ENCODE measurements around the gene TTC27. TPM values are rescaled to one million over a fixed set of nuclear protein-coding genes. Genes with fewer than 3 reads are reported as not detected.

TTC27 gene
- total RNA-seq, 1 donor from 2014 or later = 118 TPM

DNA sequence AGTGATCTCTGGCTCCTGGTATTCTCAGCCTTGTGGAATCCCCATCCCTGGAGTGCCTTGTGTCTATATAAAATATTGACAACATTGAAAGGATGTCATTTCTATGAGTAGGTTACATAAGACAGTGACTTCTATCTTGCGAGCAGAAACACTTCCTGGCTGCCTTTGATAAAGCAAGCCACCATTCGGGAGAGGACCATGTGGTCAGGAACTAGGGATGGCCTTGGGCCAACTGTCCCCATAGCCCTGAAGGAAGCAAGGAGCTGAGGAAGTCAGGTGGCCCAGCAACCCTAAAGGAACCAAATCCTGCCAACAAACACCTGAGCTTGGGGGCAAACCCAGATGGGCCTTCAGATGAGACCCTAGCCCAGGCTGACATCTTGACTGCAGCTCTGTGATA lies 205.9 kb downstream of the TTC27 start:
- Histone ChIP-seq H3K27ac (no peak overlapping the region), H3K4me1 (no peaks in the 10 kb centered on the region), H3K9me3 (peaks cover 7 to 9% of the 10 kb centered on the region in 2 donors), H3K36me3 (no peaks in the 10 kb centered on the region), H3K4me3 (no peak overlapping the region), H3K27me3 (no peaks in the 10 kb centered on the region)
- no peak for TF ChIP-seq CTCF (IDR thresholded peaks at IDR 0.05)
- DNase-seq (ENCODE audit: low spot score in 2 of 2) = no peak
- intact Hi-C loops (cut with DNase I) = no loop called here

GRCh38 chr2:32835148-32835547 lies 207.3 kb downstream of the TTC27 start:
- DNase-seq (ENCODE audit: low spot score in 2 of 2) = no peak
- no peaks in the 10 kb centered on the region for H3K27me3 ChIP-seq
- H3K4me1 ChIP-seq = no peaks in the 10 kb centered on the region
- TF ChIP-seq CTCF (IDR thresholded peaks at IDR 0.05) = no peak
- H3K4me3 ChIP-seq = no peak overlapping the region
- intact Hi-C loops (cut with DNase I) = no loop called here
- no peak overlapping the region for H3K27ac ChIP-seq
- H3K36me3 ChIP-seq = no peaks in the 10 kb centered on the region
- no peaks in the 10 kb centered on the region for H3K9me3 ChIP-seq

DNA sequence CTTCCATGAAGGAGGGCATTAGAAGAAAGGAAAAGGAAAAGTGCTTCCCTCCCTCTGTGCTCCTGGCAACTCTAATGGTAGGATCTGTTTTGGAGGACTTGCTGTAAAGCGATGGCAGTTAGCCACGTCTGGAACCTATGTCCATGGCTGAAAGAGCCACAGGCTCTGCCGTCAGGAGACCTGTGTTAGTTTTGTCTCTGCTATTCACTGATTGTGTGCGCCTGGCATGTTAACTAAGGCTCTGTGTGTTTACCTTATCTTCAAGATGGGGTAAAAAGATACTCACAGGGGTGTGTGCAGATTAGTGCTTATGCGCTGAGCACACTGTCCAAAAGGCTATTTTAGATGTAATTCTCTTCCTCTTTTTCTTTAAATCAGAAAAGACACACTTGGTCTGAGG lies 209.1 kb downstream of the TTC27 start:
- no peak overlapping the region for H3K4me3 ChIP-seq
- DNase-seq (ENCODE audit: low spot score in 2 of 2) = no peak
- no peaks in the 10 kb centered on the region for H3K4me1 ChIP-seq
- no peak overlapping the region for H3K27ac ChIP-seq
- no peaks in the 10 kb centered on the region for H3K9me3 ChIP-seq
- intact Hi-C loops (cut with DNase I) = no loop called here
- no peak for TF ChIP-seq CTCF (IDR thresholded peaks at IDR 0.05)
- no peaks in the 10 kb centered on the region for H3K27me3 ChIP-seq
- no peaks in the 10 kb centered on the region for H3K36me3 ChIP-seq

- intact Hi-C loops (cut with DNase I) = no loop called here
- H3K9me3 ChIP-seq = no peaks in the 10 kb centered on the region
- H3K27me3 ChIP-seq = no peaks in the 10 kb centered on the region
- H3K36me3 ChIP-seq = no peaks in the 10 kb centered on the region
- no peak for TF ChIP-seq CTCF (IDR thresholded peaks at IDR 0.05)
- no peak overlapping the region for H3K27ac ChIP-seq
- no peak overlapping the region for H3K4me3 ChIP-seq
- no peaks in the 10 kb centered on the region for H3K4me1 ChIP-seq
- DNase-seq (ENCODE audit: low spot score in 2 of 2) = no peak
Observed at GRCh38 chr2:32838418-32838817, 210.6 kb downstream of the TTC27 start.

GRCh38 chr2:32838949-32839348 lies 211.1 kb downstream of the TTC27 start:
- intact Hi-C loops (cut with DNase I) = no loop called here
- Histone ChIP-seq H3K27ac (no peak overlapping the region), H3K27me3 (no peaks in the 10 kb centered on the region), H3K9me3 (no peaks in the 10 kb centered on the region), H3K4me1 (no peaks in the 10 kb centered on the region), H3K4me3 (no peak overlapping the region), H3K36me3 (no peaks in the 10 kb centered on the region)
- DNase-seq (ENCODE audit: low spot score in 2 of 2) = no peak
- no peak for TF ChIP-seq CTCF (IDR thresholded peaks at IDR 0.05)

Data from ascending aorta (tissue), 2 donors.